Inflammatory macrophage treated with lipopolysaccharide for 4 hours (primary cell): Measurements from ENCODE around the gene MTF1.
"Not testable (repeated sequence)": the region's sequence is repeated elsewhere in the genome, so short reads cannot be mapped to it uniquely, and the experiment has no call there.

Source experiments
- DNase-seq: peaks from one replicate; pipeline ENCODE4 v3.0.0-alpha.2; 2020

Gene MTF1

GRCh38 chr1:37859507-37860345, at the start of gene MTF1:
Gene MTF1 (minus strand): TSS chr1:37859592. CDS start chr1:37857658, 1,934 bp downstream.
- peak; percentile 98 for DNase-seq

DNA sequence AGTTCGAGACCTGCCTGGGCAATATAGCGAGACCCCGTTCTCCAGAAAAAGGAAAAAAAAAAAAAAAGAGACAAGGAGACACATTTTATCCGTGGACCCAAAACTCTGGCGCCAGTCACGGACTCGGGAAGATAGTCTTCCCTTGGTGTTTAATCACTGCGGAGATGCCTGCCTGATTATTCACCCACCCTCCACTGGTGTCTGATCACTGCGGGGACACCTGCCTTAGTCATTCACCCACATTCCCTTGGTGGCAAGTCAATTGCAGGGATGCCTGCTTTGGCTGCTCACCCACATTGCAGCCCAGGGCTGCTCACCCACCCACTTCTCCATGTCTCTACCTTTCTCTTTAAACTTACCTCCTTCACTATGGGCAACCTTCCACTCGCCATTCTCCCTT, 49.1 kb upstream of the MTF1 start:
- not testable (repeated sequence) for DNase-seq

DNA sequence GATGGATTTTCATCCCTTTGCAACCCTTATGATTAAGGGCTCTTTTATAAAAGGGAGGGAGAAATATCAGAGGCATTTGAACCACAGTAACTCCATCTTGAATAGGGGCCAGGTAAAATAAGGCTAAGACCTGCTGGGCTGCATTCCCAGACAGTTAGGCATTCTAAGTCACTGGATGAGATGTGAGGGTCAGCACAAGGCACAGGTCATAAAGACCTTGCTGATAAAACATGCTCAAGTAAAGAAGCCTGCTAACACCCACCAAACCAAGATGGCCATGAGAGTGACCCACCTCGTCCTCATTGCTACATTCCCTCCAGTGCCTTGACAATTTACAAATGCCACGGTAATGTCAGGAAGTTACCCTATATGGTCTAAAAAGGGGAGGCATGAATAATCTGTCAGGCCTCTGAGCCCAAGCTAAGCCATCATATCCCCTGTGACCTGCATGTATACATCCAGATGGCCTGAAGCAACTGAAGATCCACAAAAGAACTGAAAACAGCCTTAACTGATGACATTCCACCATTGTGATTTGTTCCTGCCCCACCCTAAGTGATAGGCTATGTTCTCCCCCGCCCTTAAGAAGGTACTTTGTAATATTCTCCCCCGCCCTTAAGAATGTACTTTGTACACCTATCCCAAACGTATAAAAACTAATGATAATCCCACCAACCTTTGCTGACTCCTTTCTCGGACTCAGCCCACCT, 48.2 kb upstream of the MTF1 start:
- not testable (repeated sequence) for DNase-seq

GRCh38 chr1:37906591-37906990, 47.2 kb upstream of the MTF1 start:
- not testable (repeated sequence) for DNase-seq

GRCh38 chr1:37905727-37906126, 46.3 kb upstream of the MTF1 start:
- no peak for DNase-seq

GRCh38 chr1:37903921-37904320, 44.5 kb upstream of the MTF1 start:
- DNase-seq = not testable (repeated sequence)

- no peak for DNase-seq
Measured at GRCh38 chr1:37902983-37903382, 43.6 kb upstream of the MTF1 start.

- DNase-seq = no peak
Measured at GRCh38 chr1:37901893-37902225, 42.5 kb upstream of the MTF1 start.

- DNase-seq = peak; percentile 75
Measured at GRCh38 chr1:37901191-37901892, 42.0 kb upstream of the MTF1 start.

GRCh38 chr1:37897563-37897962, 38.2 kb upstream of the MTF1 start:
- DNase-seq = not testable (repeated sequence)

- DNase-seq = no peak
Measured at GRCh38 chr1:37893673-37894072, 34.3 kb upstream of the MTF1 start.

- DNase-seq = peak; percentile 12
Measured at GRCh38 chr1:37892151-37893047, 33.0 kb upstream of the MTF1 start.

DNA sequence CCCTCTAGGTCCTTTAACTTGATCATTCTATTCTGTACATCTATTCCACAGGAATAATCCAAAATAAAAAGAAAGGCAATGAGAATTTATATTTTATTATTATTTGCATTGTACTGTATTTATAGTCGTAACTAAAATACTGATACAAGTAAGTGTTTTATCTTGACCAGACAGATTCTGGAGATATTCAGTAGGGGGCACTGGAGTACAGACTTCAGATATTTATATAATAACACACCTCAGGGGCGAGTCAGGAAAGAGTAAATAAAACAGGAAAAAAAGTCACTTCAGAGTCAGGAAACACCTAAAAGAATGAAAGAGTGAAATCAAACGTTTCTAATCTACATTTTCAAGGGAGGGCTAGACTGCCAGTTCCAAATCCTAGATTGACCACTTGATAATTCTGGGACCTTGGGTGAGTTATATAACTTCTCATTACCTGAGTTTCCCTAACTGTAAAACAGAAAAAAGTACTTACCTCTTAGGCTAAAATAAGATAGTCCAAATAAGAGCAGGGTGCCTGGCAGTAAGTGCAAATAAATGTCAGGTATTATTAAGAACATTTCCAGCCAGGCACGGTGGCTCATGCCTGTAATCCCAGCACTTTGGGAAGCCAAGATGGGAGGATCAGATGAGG, 31.1 kb upstream of the MTF1 start:
- DNase-seq = peak; percentile 66

- DNase-seq = no peak
Measured at GRCh38 chr1:37888022-37888700, 28.8 kb upstream of the MTF1 start.

DNA sequence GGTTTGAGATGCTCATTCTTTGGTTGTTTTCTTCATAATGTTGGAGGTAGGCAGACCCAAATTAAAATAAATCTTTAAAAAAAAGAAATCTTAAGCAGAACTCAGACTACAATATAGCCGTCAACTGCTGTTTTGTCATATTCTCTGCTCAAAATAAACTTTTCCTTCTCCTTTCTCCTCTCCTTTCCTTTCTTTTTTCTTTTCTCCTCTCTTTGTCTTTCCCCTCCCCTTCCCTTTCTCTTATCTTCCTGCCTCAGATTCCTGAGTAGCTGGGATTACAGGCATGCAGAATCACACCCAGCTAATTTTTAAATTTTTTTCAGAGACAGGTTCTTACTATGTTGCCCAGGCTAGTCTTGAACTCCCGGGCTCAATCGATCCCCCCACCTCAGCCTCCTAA, 24.8 kb upstream of the MTF1 start:
- no peak for DNase-seq

DNA sequence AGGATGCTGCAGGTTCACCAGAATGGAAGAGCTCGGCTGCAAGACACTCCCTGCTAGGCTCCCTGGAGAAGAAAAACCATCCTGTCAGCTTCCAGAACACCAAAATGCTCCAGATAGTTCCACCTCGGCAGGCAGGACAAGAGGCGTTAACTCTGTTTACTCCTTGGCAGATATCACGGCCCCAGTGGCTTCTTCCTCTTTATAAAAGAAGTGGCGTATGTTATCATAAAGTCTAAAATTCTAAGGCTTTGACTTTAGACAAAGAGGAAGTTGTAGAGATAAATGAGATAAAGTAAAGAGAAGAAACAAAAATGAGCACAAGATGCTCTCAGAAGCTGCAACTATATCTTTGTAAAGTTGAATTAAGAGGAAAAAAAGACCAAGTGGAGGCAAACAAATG, 24.3 kb upstream of the MTF1 start:
- DNase-seq = no peak

DNA sequence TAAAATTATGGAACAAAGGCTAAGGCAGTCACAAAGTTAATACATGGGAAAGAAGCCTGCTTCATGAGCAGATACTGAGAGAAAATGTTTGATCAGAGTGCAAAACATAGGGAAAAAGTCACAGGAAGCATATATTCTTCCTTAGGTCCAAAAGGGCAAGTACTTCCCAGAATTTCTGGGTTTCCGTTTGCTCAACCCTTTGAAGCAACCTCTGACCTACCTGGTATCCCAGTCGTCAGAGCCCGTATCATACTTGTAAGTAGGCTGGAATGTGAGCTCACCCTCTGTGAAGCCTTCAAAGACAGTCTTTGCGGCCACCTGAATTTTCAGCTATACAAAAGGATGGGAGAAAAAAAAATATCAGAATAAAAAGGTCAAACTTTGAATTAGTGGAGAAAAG, 20.5 kb upstream of the MTF1 start:
- no peak for DNase-seq

DNA sequence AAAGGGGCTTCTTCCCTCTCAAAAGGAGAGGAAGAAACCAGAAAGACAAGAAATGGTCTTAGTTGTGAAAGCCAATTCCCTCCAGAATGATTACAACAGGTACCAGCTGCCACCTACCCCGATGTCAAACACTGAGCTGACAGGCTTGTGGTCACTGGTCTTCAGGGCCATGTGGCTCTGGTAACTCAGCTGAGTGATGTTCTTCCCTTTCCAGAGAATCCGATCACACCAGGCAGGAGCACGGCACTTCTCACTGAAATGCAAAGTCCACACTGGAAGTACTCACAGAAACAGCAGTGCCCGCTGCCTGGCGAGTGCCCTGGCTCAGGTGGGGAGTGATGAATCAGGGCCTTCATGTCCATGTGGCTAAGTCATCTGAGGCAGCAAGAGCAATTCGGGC, 18.7 kb upstream of the MTF1 start:
- DNase-seq = no peak

DNA sequence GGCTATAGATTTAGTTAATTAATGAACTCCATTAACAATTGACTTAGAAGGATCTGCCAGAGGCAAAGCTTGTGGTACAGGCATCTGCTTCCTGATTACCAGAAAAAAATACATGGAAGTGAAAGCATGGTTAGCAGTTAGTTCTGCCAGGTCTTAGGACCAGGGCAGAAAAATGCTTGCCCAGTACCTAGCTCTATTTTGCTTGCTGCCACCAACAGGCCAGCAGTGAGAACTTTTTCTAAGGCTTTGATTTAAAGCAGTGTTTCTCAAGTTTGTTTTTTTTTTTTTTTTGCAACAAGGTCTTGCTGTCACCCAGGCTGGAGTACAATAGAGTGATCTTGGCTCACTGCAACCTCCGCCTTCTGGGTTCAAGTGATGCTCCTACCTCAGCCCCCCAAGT, 16.4 kb upstream of the MTF1 start:
- peak; percentile 56 for DNase-seq

DNA sequence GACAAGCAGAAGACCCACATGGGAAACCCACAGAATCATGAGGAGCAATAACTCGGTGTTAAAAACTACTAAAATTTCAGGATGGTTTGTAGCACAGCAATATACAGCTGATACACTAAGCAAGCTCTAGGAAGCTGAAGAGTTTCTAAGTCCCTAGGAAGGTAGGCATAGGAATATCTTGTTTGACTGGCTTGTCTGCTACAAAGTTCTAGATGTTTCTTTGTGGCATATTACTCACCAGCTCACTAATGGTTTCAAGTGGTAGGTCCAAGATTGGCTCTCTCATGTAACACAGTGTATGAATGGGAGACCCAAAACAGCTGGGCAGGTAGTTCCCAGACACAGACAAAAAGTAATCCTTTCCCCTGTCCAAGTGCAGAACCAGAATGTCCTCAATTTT, 13.3 kb upstream of the MTF1 start:
- no peak for DNase-seq

DNA sequence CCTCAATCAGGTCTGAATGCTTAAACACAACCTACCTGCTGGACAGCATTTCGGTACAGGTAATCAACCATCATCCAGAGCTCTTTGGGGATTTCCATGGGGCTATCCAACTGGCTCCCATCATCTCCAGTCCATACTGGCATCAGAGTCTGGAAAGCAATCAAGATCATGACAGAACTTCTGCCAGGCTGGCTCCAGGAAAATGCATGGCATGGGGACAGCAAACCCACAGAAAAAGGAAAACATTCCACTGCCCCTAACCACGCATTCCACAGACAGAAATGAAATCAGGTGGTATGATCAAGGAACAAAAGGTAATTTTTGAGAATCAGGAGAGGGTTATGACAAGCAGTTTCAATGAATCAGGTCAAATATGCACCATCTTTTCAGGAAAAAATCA, 9.1 kb upstream of the MTF1 start:
- no peak for DNase-seq

GRCh38 chr1:37867784-37868183, 8.4 kb upstream of the MTF1 start:
- no peak for DNase-seq
